ENCODE measurements around the gene FIGNL1. TPM values are rescaled to one million over a fixed set of nuclear protein-coding genes. Genes with fewer than 3 reads are reported as not detected.

The FIGNL1 gene
- total and polyA plus RNA-seq, 2 of the 4 experiments (the other 2 are of a cell fraction) = 8.2 to 27.1 TPM

DNA sequence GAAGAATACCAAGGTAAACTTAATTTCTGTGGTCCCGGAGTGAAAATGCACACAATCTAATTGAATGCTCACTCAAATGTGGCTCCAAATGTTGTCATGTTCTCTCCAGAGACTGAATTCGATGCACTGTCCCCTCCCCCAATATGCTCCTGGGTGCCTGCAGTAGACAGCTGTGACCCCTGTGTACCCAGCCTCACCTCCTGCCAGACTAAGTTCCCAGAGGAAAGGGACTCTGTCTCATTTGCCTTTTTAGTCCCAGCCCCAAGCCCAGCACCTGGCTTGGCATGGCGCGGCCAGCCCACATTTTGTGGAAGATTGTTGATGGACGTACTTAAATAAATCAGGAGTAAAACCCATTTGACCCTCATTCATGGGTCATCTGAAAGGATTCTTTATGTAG lies 21.8 kb upstream of the FIGNL1 start:
- H3K36me3 ChIP-seq (ENCODE audit: control insufficient read depth, insufficient read depth, low read length) = no peaks in the 10 kb centered on the region
- no peak overlapping the region for H2BK20ac ChIP-seq (ENCODE audit: low read depth, low read length)
- no peaks in the 10 kb centered on the region for H3K79me1 ChIP-seq (ENCODE audit: low read depth in 1 of 2, low read length in 2 of 2)
- ChIA-PET POLR2A (ENCODE audit: unreplicated experiment) (no interaction called here), CTCF (no interaction called here)
- H3K14ac ChIP-seq (replicated peaks; ENCODE audit: low read depth, low read length) = no peak overlapping the region
- no TSS peak for BruUV-seq (replicated peaks)
- dilution Hi-C loops (cut with HindIII; ENCODE audit: low sequenced_read_pairs, unreplicated experiment) (no loop called here), in situ Hi-C loops (cut with MboI; ENCODE audit: low sequenced_read_pairs) (loop anchor here (25.0 kb wide), 1 partner anchor 215 kb away; no protein-coding TSS in a partner anchor), intact Hi-C loops (cut with micrococcal nuclease) (no loop called here)
- H4K20me1 ChIP-seq (ENCODE audit: insufficient read depth, low read length) = no peaks in the 10 kb centered on the region
- no peak overlapping the region for H2AK9ac ChIP-seq (replicated peaks; ENCODE audit: low read depth, low read length, poor library complexity)
- H4K5ac ChIP-seq (ENCODE audit: low read depth, low read length) = no peak overlapping the region
- no peaks in the 10 kb centered on the region for H3K9me1 ChIP-seq (ENCODE audit: insufficient read depth, low read length)
- H3K9ac ChIP-seq (ENCODE audit: low read depth, low read length) = no peak overlapping the region
- no peak overlapping the region for H2BK120ac ChIP-seq (ENCODE audit: low read depth, low read length)
- H3K4ac ChIP-seq (ENCODE audit: low read depth, low read length) = no peak overlapping the region
- DNase-seq (no peak), ATAC-seq (ENCODE audit: low read depth) (no peak)
- no peak overlapping the region for H2BK15ac ChIP-seq (ENCODE audit: low read depth, low read length)
- H3K4me1 ChIP-seq (ENCODE audit: control insufficient read depth, insufficient read depth, low read length) = no peaks in the 10 kb centered on the region
- peaks cover 18% of the 10 kb centered on the region for H3K27me3 ChIP-seq (ENCODE audit: control insufficient read depth, insufficient read depth, low read length)
- no peak overlapping the region for H3K56ac ChIP-seq (ENCODE audit: extremely low read depth, insufficient read depth, low read length)
- H2AFZ ChIP-seq (replicated peaks; ENCODE audit: low read length, poor library complexity) = no peak overlapping the region
- H3K18ac ChIP-seq (ENCODE audit: low read depth, low read length) = no peak overlapping the region
- H3K23ac ChIP-seq (ENCODE audit: low read depth, low read length) = no peak overlapping the region
- TF ChIP-seq, protein P1, sequence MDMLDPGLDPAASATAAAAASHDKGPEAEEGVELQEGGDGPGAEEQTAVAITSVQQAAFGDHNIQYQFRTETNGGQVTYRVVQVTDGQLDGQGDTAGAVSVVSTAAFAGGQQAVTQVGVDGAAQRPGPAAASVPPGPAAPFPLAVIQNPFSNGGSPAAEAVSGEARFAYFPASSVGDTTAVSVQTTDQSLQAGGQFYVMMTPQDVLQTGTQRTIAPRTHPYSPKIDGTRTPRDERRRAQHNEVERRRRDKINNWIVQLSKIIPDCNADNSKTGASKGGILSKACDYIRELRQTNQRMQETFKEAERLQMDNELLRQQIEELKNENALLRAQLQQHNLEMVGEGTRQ (IDR thresholded peaks at IDR 0.05; ENCODE audit: low read depth, low read length) = no peak
- TF ChIP-seq MXI1 (IDR thresholded peaks at IDR 0.05; ENCODE audit: borderline replicate concordance, low read depth, low read length) (no peak), RFX5 (IDR thresholded peaks at IDR 0.05; ENCODE audit: low read depth, low read length) (no peak), SMC3 (IDR thresholded peaks at IDR 0.05; ENCODE audit: low read depth, low read length) (no peak), CEBPB (IDR thresholded peaks at IDR 0.05; ENCODE audit: low read depth, low read length) (no peak), FOS (IDR thresholded peaks at IDR 0.05; ENCODE audit: low read depth, low read length) (no peak), CHD1 (IDR thresholded peaks at IDR 0.05; ENCODE audit: low read depth, low read length) (no peak), BHLHE40 (IDR thresholded peaks at IDR 0.05; ENCODE audit: low read depth, low read length) (no peak), NFE2L2 (IDR thresholded peaks at IDR 0.05; ENCODE audit: low read depth, low read length) (no peak), POLR2A (IDR thresholded peaks at IDR 0.05; ENCODE audit: low read depth, low read length) (no peak), RAD21 (IDR thresholded peaks at IDR 0.05; ENCODE audit: low read length) (no peak), ELK1 (IDR thresholded peaks at IDR 0.05; ENCODE audit: borderline replicate concordance, low read depth, low read length) (no peak), CTCF (conservative IDR thresholded peaks at IDR 0.05; ENCODE audit: low read depth, low read length) (no peak), RCOR1 (IDR thresholded peaks at IDR 0.05; ENCODE audit: insufficient replicate concordance, low read length) (no peak)
- H3K4me2 ChIP-seq (ENCODE audit: low read depth, low read length) = no peak overlapping the region
- no peak overlapping the region for H4K91ac ChIP-seq (ENCODE audit: insufficient read depth, low read depth, low read length)
- no peak overlapping the region for H3K27ac ChIP-seq (ENCODE audit: insufficient read depth, low read length)
- no peaks in the 10 kb centered on the region for H3K9me3 ChIP-seq (ENCODE audit: control insufficient read depth, insufficient read depth, low read length)
- no peak overlapping the region for H2AK5ac ChIP-seq (ENCODE audit: low read depth, low read length)
- H2BK5ac ChIP-seq (ENCODE audit: low read depth, low read length, poor library complexity, severe bottlenecking) = no peak overlapping the region
- no CpG with 5 or more reads among the region's 5 CpGs for WGBS, 2 experiments (ENCODE audit: extremely low coverage in 2 of 2, insufficient read length in 1 of 2)
- no peak overlapping the region for H3K4me3 ChIP-seq (ENCODE audit: insufficient read depth, low read depth, low read length)
- H4K8ac ChIP-seq (ENCODE audit: low read depth in 2 of 2, low read length in 2 of 2) = no peak overlapping the region
